ENCODE measurements around the gene VGLL2.

- TF ChIP-seq YY1 (IDR thresholded peaks at IDR 0.05; ENCODE audit: low read depth): no peak
- TF ChIP-seq EGR1 (IDR thresholded peaks at IDR 0.05): no peak
- TF ChIP-seq TAF1 (IDR thresholded peaks at IDR 0.05; ENCODE audit: low read depth): no peak
- no peak for TF ChIP-seq ZBTB7A (IDR thresholded peaks at IDR 0.05; ENCODE audit: low read depth)
- TF ChIP-seq MAX (IDR thresholded peaks at IDR 0.05): no peak
- no peak for TF ChIP-seq CEBPB (IDR thresholded peaks at IDR 0.05)
- no peak for TF ChIP-seq EP300 (IDR thresholded peaks at IDR 0.05; ENCODE audit: borderline replicate concordance)
- TF ChIP-seq TCF12 (IDR thresholded peaks at IDR 0.05; ENCODE audit: low read depth): no peak
- TF ChIP-seq CREB1 (IDR thresholded peaks at IDR 0.05; ENCODE audit: low read depth): no peak
- no peak for TF ChIP-seq REST (IDR thresholded peaks at IDR 0.05; ENCODE audit: low read depth)
Observed at GRCh38 chr6:117229870-117230269, 35.5 kb upstream of the VGLL2 start.

Data from Ishikawa (cell line).